A172 (cell line): ENCODE data around the gene ZNF571. TPM values are rescaled to one million over a fixed set of nuclear protein-coding genes. Genes with fewer than 3 reads are reported as not detected.

Source experiments
- DNase-seq: peaks from one replicate; pipeline ENCODE4 v3.0.0-alpha.2; 2015; ENCODE audit warnings: low spot score
- total RNA-seq: library from RNA; depleted of rRNA; stranded (reverse); fragments of >200 nt; shearing (Covaris generic); gene quantifications from 2 replicates; pipeline ENCODE4 v1.2.3, GENCODE V29; 2014; rRNA removed

The ZNF571 gene
- 1.9 and 6.2 TPM in 2 replicates for total RNA-seq

DNA sequence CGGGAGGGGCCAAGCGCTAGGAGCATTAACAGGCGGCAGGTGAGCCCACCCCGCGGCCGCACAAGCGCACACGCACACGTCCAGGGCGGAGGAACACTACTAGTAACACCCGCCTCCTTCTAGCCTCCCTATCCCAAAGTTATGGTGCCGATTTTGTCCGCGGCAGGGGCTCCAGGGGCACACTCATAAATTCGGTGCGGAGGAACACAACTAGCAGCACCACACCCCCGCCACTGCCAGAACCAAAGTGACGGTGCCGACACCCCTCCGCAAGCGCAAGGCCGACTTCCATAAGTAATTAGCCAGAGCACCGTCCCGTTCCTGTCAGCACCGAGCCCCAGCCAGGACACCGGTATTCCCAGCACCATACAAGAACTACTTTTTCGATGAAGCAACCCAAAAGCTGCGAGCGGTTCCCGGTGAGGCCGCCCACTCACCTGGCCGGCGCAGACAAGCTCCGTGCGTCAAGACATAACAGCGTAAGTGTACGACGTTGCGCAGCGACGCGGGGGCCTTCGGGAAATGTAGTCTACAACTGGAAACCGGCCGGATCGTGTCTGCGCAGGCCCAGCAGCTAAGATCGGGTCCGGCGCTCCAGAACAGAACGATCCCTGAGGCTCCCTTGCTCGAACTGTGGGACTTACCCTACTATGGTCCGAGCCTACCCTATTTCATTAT is at the start of gene ZNF571, which contains the start of gene ZNF540:
TSS of gene ZNF571 (minus strand) at position 489 of the 678 bp plus-strand sequence. CDS start 8,116 bp downstream, outside the sequence.
TSS of gene ZNF540 (plus strand) at position 573 of the 678 bp plus-strand sequence. CDS start 3,572 bp downstream, outside the sequence.
- peak; percentile 78 for DNase-seq

GRCh38 chr19:37635076-37636056 is 40.8 kb upstream of the ZNF571 start:
- no peak for DNase-seq

DNA sequence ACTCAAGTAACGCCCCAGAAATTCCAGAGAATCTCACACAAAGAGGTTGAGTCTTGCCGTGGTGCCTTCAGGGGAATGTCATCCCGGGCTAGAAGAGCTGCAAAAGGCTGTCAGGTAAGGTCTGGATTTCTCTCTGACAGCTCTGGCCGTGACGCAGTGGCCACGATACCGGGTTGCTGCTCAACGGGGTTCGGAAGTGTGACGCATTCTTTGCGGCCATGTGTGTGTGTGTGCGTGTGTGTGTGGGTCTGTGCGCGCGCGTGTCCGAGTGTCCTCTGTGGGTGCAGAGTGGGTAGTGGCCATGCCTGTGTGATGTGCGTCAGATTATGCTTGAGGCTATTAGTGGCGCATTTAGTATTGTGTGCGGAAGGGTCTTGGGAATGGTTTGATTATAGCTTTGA is 390 bp upstream of the ZNF571 start:
- DNase-seq, result no peak

DNA sequence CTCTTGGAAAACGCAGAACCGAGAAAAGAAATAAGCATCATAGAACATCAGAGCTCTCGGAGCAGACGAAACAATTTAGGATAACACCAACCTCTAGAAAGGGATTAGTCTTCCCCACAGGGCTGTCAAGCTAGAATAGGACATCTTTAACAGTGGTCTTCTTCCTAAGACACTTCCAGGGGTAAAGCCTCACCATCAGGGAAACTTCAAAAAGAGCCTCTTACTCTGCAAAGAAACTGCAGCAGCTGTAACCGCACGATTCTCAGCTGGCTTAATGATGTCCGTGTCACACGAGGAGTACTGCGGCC is 642 bp downstream of the ZNF571 start:
- no peak for DNase-seq

DNA sequence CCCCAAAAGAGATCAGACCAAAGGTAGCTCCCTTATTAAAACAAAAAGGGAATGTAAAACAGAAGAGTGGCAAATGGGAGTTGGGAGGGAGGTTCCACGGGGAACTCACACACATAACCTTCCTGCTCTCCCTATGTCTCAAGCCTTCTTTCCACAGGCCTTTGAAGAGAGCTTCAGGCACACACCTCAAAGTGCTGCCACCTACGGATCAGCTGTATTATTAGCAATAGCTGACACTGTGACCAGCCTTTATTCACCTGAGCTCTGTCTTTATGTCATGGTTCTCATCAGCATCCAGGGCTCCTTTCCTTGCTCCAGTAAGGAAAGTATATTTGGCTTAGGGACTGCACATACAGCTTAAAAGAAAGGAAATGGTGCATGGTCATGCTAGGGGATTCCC is 11.3 kb downstream of the ZNF571 start:
- DNase-seq, result no peak

DNA sequence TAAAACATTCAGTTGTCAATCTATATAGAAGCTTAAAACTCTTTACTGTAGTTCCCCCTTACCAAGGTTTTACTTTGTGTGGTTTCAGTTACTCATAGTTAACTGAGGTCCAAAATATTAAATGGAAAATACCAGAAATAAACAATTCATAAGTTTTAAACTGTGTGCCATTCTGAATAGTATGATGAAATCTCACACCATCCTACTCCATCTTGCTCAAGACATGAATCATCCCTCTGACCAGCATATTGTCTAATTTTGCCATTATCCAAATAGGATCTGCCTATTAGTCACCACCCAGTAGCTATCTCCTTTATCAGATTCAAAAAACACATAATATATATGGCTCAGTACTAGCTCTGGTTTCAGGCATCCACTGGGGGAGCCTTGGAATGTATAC is 22.4 kb downstream of the ZNF571 start:
- no peak for DNase-seq

DNA sequence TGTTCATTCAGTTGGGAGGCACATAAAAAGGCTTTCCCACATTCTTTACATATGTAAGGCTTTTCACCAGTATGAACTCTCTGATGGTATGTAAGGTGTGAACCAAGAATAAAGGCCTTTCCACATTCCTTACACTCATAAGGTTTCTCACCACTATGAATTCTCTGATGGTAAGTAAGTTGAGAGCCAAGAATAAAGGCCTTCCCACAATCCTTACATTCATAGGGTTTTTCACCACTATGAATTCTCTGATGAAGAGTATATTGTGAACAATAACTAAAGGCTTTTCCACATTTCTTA is 29.3 kb downstream of the ZNF571 start:
- no peak for DNase-seq

- DNase-seq, result no peak
Measured at GRCh38 chr19:37564624-37565369, 29.8 kb downstream of the ZNF571 start.

DNA sequence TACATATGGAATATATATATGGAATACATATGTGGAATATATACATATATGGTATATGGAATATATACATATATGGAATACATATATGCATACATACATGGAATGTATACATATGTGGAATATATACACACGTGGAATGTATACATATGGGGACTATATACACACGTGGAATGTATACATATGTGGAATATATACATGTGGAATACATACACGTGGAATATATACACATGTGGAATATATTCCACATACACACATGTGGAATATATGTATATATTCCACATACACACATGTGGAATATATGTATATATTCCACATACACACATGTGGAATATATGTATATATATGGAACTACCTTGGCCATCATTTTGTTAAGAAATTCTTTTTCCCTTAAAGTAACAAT is 31.1 kb downstream of the ZNF571 start:
- DNase-seq, result no peak

- DNase-seq, result no peak
Measured at GRCh38 chr19:37551129-37551993, 43.2 kb downstream of the ZNF571 start.

DNA sequence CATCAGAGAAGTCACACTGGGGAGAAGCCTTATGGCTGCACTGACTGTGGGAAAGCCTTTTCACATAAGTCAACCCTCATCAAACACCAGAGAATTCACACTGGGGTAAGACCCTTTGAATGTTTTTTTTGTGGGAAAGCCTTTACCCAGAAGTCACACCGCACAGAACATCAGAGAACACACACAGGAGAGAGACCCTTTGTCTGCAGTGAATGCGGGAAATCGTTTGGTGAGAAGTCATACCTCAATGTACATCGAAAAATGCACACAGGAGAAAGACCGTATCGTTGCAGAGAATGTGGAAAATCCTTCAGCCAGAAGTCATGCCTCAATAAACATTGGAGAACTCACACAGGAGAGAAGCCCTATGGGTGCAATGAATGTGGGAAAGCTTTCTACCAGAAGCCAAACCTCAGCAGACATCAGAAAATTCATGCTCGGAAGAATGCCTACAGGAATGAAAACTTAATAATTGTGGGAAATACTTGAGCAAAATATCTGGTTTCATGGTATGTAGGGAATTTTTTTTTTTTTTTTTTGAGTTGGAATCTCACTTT is 57.1 kb downstream of the ZNF571 start:
- no peak for DNase-seq

DNA sequence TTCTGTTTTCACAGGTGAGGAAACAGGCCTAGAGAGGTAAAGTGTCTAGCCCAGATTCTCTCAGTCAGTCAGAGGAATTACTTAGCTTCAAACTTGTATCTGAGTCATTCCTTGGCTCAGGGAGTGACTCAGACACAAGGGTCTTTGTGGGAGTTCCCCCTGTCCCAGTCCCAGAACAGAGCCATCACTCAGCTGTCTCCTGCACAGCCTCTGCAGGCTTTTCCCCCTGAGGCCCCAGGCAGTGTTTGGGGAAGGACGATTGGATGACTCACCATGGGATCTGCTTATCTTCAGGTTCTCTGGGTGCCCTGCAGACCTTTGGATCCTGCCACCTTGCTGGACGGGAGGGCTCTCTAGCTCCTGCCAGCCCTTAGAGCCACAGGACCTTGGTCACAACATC is 74.7 kb downstream of the ZNF571 start:
- peak; percentile 39 for DNase-seq

Other genes with a start within 250 kb of the ZNF571 start
- 3.4 and 8.0 TPM in 2 replicates for gene ZNF527, start 223.7 kb downstream of the ZNF571 start, total RNA-seq
- gene ZNF569, start 127.3 kb downstream of the ZNF571 start, total RNA-seq, result 2.9 and 5.2 TPM in 2 replicates
- 0.12 TPM in 1 of 2 replicates, not detected in the other for gene ZNF570, start 125.4 kb downstream of the ZNF571 start, total RNA-seq
- gene ZNF793, start 87.9 kb downstream of the ZNF571 start, total RNA-seq, result 0.26 and 0.41 TPM in 2 replicates
- 0.07 and 0.14 TPM in 2 replicates for gene ZNF540, start 84 bp upstream of the ZNF571 start, total RNA-seq
- gene ZFP30, start 60.7 kb upstream of the ZNF571 start, total RNA-seq, result 10.0 and 10.1 TPM in 2 replicates
- gene ZNF607, start 125.0 kb upstream of the ZNF571 start, total RNA-seq, result 0.26 and 0.59 TPM in 2 replicates
- 4.9 and 6.0 TPM in 2 replicates for gene ZNF573, start 184.8 kb upstream of the ZNF571 start, total RNA-seq